SIG-M5 treated with dmso at 0.1 percent for 504 hours (cell line): Measurements from ENCODE around the gene ACSM6.
"Not testable (repeated sequence)": the region's sequence is repeated elsewhere in the genome, so short reads cannot be mapped to it uniquely, and the experiment has no call there.

Experiments
- DNase-seq: peaks from one replicate; lab custom pipeline; 2025; ENCODE audit not compliant: unreplicated experiment; lab: John Stamatoyannopoulos, UW

Gene ACSM6, protein sequence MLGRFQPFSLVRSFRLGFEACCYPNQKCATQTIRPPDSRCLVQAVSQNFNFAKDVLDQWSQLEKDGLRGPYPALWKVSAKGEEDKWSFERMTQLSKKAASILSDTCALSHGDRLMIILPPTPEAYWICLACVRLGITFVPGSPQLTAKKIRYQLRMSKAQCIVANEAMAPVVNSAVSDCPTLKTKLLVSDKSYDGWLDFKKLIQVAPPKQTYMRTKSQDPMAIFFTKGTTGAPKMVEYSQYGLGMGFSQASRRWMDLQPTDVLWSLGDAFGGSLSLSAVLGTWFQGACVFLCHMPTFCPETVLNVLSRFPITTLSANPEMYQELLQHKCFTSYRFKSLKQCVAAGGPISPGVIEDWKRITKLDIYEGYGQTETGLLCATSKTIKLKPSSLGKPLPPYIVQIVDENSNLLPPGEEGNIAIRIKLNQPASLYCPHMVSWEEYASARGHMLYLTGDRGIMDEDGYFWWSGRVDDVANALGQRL

GRCh38 chr10:95193944-95194343 is at the start of gene ACSM6:
Gene ACSM6 (plus strand): TSS chr10:95194238. CDS start chr10:95194486, 248 bp downstream.
- DNase-seq: no peak

- no peak for DNase-seq
Observed at GRCh38 chr10:95168694-95169093, 25.3 kb upstream of the ACSM6 start.

GRCh38 chr10:95169522-95169921 is 24.5 kb upstream of the ACSM6 start:
- no peak for DNase-seq

- DNase-seq: no peak
Observed at GRCh38 chr10:95170790-95171189, 23.2 kb upstream of the ACSM6 start.

DNA sequence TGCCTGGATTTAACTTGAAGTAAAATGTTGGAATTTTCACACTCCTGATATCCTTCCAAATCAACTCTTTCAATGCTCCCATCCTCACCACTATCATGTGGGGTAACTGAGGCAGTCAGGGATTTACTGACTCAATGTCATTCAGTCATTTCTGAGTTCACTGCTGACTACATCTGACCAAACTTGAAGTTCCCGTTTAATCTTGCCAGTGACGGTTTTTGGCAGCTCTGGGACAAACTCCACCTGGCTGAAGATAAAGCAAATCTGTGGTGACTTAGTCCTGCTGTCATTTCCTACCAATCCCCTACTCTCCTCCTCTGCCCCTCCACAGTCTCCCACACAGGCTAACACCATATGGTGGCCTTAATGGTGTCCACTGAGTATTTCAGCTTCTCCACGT is 22.7 kb upstream of the ACSM6 start:
- no peak for DNase-seq

- no peak for DNase-seq
Observed at GRCh38 chr10:95172851-95173250, 21.2 kb upstream of the ACSM6 start.

- no peak for DNase-seq
Observed at GRCh38 chr10:95176101-95176500, 17.9 kb upstream of the ACSM6 start.

GRCh38 chr10:95177429-95177828 is 16.6 kb upstream of the ACSM6 start:
- no peak for DNase-seq

- DNase-seq: no peak
Observed at GRCh38 chr10:95178266-95178665, 15.8 kb upstream of the ACSM6 start.

DNA sequence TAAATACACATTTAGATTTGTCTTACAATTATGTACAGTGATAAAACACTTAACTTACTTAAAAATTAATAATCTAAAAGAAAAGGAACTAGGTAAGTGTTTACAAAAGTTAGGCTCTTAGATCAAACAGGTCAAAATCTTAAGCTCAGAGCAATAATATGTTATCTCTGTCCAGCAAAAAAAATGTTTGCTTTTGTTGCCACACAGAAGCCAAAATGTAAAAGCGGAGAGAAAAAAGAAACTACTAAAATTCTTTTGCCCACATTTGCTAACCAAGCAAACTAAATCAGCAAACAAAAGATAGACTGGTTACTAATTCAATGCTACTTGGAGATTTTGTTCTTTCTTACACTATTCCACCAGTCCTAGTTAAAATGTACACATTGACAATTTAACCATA is 15.2 kb upstream of the ACSM6 start:
- DNase-seq: no peak

- no peak for DNase-seq
Observed at GRCh38 chr10:95181726-95182125, 12.3 kb upstream of the ACSM6 start.

DNA sequence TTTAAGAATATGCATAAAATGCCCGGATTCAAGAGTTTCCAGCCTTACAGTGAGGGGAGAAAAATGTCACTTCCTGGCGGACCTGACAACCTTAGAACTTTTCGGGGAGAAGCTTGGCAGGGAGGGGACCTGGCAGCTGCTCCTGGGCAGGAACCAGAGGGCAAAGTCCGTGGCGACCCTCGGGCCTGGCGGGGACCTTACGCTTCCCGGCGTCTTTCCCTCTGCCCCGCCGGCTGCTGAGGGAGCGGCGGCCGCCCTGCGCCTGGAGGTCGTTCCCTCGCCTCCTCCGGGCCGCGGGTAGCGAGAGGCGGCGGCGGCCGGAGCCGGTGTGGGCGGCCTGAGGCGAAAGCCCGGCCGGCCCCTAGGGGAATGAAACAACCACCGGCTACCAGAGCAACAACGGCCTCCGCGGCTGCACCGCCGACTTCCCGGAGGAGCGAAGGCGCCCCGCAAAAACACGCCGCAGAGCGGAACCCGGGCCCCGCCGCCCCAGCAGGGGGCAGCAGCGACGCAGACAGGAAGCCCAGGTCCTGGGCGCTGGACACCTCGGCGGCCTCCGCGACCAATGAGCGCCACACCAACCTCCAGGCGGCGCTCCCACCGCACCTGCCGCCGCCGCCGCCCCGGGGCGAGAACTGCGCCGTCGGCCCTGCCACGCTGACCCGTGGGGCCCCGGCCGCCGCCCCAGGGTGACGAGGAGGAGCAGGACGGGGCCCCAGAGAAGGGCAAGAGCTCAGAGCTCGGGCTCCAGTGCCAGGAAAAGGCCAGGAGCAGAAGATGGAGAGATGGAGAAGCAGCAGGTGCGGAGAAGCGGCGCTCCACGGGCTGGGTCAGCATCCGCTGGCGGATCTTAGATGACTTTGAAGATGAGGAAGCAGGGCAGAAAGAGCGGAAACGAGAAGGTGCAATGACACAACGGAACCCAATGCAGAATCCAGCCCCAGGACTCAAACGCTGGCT is 10.5 kb upstream of the ACSM6 start:
- no peak for DNase-seq

GRCh38 chr10:95187617-95188016 is 6.4 kb upstream of the ACSM6 start:
- no peak for DNase-seq

DNA sequence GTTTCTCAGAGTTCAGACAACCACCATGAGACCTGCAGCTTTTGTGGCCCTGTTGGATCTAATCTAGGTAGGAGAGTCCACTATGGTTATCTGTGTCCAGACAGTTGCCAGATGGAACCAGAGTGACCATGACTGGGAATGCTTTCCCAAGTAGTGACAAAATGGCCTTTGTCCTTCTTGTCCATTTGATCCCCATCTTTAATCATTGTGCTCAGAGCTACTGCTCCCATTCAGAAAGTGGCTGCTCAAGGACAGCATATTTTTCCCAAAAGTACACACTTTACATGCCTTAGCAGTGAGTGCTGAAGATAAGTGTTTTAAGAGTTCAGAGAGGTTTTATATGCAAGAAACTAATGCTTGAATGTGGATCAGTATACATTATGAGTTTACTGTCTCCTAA is 5.4 kb upstream of the ACSM6 start:
- no peak for DNase-seq

DNA sequence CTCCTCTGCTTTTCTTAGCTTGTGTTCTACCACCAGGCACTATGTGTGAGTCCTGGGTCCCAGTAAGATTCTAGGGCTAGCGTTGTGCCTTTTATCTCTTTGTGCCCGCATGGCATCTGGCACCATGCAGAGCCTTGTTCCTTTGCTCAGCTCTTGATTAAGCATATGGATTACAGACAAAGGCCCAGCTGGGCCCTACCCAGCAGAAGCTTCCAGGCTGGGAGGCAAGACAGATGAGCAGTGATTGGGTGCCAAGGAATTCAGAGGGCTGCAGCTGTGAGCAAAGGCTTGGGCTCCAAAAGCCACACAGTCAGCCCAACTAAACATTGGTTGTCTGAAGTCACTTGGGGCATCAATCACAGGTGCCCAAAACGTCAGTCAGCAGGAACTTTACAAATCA is 2.0 kb downstream of the ACSM6 start:
- DNase-seq: no peak

GRCh38 chr10:95201736-95202135 is 7.7 kb downstream of the ACSM6 start:
- DNase-seq: no peak

- DNase-seq: not testable (repeated sequence)
Observed at GRCh38 chr10:95202865-95203264, 8.8 kb downstream of the ACSM6 start.

GRCh38 chr10:95208702-95209391 is 14.8 kb downstream of the ACSM6 start:
- DNase-seq: no peak

- DNase-seq: no peak
Observed at GRCh38 chr10:95209509-95210127, 15.6 kb downstream of the ACSM6 start.

DNA sequence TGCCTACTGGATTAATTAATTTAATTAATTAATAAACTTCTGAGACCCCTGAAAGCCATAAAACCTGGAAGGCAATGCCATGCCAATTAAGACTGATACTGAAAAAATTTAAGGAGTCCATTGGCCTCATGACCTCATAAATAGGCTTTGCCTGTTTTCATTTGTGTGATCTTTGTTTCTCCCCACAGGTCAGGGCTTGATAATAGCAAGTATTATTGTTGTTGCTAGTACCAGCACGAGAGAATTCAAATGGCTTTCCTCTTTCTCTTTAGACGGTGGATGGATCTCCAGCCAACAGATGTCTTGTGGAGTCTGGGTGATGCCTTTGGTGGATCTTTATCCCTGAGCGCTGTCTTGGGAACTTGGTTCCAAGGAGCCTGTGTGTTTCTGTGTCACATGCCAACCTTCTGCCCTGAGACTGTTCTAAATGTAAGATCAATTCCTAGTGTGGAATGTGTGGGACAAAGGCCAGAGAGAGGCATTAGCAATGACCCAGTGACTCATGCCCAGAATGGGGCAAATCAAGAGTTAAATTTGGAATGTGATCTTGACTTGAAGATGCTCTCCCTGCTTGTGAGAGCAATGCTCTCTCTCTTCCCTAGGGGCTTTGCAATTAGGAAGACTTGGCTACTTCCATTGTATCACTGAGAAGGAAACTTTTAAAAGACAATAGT is 17.7 kb downstream of the ACSM6 start:
- no peak for DNase-seq
